Activated naive CD4-positive, alpha-beta T cell treated with anti-CD3 and anti-CD28 coated beads, Interleukin-2, amount 50 U/mL, for 24 hours (primary cell): Measurements from ENCODE around the gene LMX1A.

ENCODE experiments used
- H3K27ac Mint-ChIP-seq: one replicate; pipeline ENCODE4 v1.8.0; 2021; ENCODE audit warnings: mild to moderate bottlenecking, mixed read lengths
- H3K27me3 Mint-ChIP-seq: one replicate; pipeline ENCODE4 v1.8.0; 2021; ENCODE audit warnings: mixed read lengths
- H3K36me3 Mint-ChIP-seq: one replicate; pipeline ENCODE4 v1.8.0; 2021; ENCODE audit warnings: mixed read lengths
- H3K4me1 Mint-ChIP-seq: one replicate; pipeline ENCODE4 v1.8.0; 2021; ENCODE audit warnings: mixed read lengths
- H3K4me3 Mint-ChIP-seq: one replicate; pipeline ENCODE4 v1.8.0; 2021; ENCODE audit warnings: mild to moderate bottlenecking, mixed read lengths
- H3K9me3 Mint-ChIP-seq: one replicate; pipeline ENCODE4 v1.8.0; 2021; ENCODE audit warnings: mixed read lengths

Gene LMX1A

DNA sequence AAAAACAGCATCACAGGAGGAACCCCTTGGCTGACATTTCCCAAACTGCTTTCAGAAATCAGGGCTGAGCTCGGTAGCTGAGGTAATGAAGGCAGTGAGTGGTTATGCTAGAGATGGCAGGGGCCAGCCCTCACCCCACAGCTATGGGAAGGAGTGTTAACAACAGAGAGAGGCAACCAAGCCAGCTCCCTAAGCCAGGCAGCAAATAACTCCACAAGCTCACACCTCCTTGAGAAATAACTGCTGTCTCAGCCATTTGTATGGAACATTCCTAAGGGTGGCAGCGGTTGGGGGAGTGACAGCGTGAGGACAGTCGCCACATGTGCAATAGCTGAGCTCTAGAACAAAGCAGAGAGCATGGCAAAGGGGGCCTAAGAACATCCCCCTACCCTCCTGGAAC lies 42.6 kb downstream of the LMX1A start:
- Mint-ChIP-seq H3K27ac (no peak overlapping the region), H3K27me3 (peaks cover 17% of the 10 kb centered on the region), H3K4me1 (no peaks in the 10 kb centered on the region), H3K36me3 (no peaks in the 10 kb centered on the region), H3K9me3 (no peaks in the 10 kb centered on the region), H3K4me3 (no peak overlapping the region)

DNA sequence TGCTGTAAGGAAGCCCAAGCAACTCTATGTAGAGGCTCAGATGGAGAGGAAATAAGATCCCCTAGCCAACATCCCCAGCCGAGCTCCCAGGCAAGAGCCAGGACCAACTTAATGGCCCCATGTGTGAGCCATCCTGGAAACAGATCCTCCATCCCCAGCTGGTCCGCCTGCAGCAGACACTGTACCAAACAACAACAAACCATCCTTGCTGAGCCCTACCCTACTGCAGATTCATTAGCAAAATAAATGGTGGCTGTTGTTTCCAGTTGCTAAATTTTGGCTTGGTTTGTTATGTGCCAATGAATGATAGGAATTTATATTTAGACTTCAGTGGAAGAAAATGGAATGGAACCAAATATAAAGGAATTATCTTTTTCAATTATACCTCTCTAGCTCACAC lies 43.9 kb downstream of the LMX1A start:
- no peaks in the 10 kb centered on the region for H3K9me3 Mint-ChIP-seq
- no peak overlapping the region for H3K27ac Mint-ChIP-seq
- no peak overlapping the region for H3K4me3 Mint-ChIP-seq
- peaks cover 17% of the 10 kb centered on the region for H3K27me3 Mint-ChIP-seq
- no peaks in the 10 kb centered on the region for H3K4me1 Mint-ChIP-seq
- H3K36me3 Mint-ChIP-seq, result no peaks in the 10 kb centered on the region

DNA sequence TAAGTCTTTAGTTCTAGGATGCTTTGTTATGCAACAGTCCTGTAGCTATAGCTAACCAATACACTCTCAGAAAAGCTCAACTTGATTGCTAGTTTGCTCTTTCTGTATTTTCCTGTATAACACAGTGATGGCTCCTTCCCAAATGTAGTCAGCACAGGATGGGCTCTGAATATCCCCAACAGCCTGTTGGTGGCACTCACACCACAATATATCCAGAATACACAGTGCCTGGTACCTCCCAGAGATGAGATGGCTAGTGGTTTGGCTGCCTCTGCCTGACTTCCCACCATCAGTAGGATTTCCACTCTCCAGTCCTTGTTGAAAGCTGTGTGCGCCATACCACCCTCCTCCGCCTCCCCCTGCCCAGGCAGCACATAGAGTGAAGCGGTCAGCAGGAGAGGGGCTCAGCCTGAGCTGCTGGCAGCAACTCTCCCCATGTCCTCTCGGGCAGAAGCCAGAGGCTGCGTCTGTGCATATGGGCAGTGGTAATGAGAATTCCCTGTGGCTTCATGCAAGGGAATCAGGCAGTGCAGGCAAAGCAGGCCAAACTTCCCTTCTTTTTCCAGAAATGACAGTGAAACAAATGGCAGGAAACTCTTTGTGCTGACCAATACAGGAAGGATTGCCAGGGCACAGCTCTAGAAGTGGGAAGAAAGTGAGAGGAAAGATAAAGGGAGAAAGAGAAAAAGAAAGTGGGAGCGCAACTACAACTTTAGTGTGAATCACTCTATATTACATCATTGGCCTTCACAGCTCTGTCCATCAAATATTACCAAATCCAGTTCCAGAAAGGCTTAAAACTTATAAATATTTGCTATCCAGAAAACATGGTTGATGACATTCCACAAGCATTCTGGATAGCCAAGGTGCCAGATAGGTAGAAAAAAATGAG lies 49.7 kb downstream of the LMX1A start:
- Mint-ChIP-seq H3K27me3 (peaks cover 6% of the 10 kb centered on the region), H3K4me1 (no peaks in the 10 kb centered on the region), H3K27ac (no peak overlapping the region)

DNA sequence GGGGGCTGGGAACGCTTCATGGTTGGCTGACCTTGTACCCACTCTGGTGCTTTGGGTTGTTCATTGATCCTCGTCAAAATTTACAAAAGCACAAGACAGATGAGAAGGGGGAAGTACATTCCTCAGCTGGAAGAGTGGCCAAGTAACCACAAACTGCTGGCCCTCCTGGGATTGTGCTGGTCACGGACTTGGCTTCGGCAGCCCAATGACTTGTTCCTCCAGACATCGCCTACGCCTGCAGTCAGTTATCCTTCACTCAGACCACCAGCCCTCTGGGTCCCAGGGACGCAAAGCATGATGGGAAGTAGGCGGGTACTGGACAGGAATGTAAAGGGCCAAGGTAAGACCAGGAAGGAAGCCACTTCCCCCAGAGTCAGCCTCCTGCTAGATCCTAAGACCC lies 53.1 kb downstream of the LMX1A start:
- Mint-ChIP-seq H3K27ac (no peak overlapping the region), H3K4me3 (no peak overlapping the region), H3K36me3 (no peaks in the 10 kb centered on the region), H3K4me1 (no peaks in the 10 kb centered on the region), H3K27me3 (peaks cover 4% of the 10 kb centered on the region), H3K9me3 (no peaks in the 10 kb centered on the region)

More for the DNA sequence above, 49.7 kb downstream of the LMX1A start:
- no peaks in the 10 kb centered on the region for H3K9me3 Mint-ChIP-seq
- H3K4me3 Mint-ChIP-seq, result no peak overlapping the region
- no peaks in the 10 kb centered on the region for H3K36me3 Mint-ChIP-seq

DNA sequence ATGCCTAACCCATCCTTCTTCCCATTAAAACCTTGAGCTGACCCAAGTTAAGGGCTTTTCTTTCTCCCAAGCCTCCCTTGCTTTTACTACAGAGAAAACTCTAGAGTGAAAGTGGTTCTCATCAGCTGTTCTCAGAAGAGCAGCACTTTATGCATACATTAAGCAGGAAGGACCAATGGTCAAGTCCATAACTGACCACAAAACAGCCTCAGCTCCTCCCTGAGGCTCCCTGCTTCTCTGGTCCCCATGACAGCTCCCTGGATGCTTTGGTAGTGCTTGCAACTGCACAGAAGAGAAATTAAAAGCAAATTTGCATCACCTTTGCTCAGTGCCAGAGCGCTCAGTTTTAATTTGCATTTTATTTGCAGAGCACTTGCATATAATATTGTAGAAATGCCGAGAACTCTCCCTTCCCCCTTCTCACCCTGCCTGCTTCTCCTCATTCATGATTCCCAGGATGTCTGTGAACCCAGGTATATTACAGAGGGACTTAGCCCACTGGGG lies 56.1 kb downstream of the LMX1A start:
- H3K4me1 Mint-ChIP-seq, result no peaks in the 10 kb centered on the region
- H3K27me3 Mint-ChIP-seq, result peaks cover 6% of the 10 kb centered on the region
- H3K4me3 Mint-ChIP-seq, result no peak overlapping the region
- no peaks in the 10 kb centered on the region for H3K9me3 Mint-ChIP-seq
- no peaks in the 10 kb centered on the region for H3K36me3 Mint-ChIP-seq
- H3K27ac Mint-ChIP-seq, result no peak overlapping the region

DNA sequence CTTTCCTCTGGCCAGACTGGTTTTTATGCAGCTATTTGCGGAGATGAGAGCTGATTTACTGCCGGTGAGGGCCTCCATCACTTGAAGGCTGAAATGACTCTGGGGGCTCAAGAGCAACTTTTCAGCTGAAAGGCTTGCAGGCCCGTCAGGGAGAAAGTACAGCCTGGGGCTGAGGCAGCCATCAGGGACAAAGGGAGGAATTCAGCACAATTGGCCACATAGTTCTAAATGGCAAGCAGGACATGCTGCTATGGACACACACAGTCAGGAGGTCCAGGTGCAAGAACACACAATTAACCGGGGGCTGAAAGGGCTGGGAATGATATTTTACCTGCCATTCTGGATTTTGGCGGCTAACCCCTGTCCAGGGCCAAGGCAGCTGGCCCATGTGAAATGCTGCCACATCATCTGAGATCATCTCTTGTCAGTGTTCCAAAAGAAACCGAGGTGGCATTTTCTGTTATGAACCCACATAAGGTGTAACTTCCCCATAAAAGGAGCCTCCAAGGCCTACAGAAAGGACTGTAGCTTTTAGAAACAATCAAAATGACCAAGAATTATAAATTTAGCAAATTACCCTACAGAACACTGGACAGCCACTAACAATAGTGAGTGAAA lies 58.2 kb downstream of the LMX1A start:
- no peaks in the 10 kb centered on the region for H3K36me3 Mint-ChIP-seq
- no peaks in the 10 kb centered on the region for H3K9me3 Mint-ChIP-seq
- H3K27me3 Mint-ChIP-seq, result peaks cover 3% of the 10 kb centered on the region
- H3K4me1 Mint-ChIP-seq, result no peaks in the 10 kb centered on the region
- H3K27ac Mint-ChIP-seq, result no peak overlapping the region
- H3K4me3 Mint-ChIP-seq, result no peak overlapping the region

DNA sequence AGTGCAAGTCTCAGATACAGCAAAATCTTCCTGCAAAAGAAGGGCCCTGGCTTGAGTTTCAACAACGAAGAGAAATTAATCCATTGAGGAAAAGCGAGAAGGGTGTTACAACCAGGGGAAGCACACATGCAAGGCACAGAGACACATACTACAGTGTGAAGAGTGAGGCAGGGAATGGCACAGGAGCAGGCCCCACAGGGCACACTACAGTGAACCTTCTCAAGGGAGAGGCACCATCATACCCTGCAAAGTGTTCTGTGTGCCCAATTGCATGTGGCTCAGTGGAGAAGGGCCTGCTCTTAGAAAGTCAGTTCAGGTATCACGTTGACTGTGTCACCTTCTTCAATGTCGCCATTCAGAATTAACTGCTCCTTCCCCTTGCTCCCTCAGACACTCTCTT lies 60.3 kb downstream of the LMX1A start:
- Mint-ChIP-seq H3K4me1 (no peaks in the 10 kb centered on the region), H3K4me3 (no peak overlapping the region), H3K27ac (no peak overlapping the region), H3K36me3 (no peaks in the 10 kb centered on the region), H3K27me3 (peaks cover 4% of the 10 kb centered on the region), H3K9me3 (no peaks in the 10 kb centered on the region)

DNA sequence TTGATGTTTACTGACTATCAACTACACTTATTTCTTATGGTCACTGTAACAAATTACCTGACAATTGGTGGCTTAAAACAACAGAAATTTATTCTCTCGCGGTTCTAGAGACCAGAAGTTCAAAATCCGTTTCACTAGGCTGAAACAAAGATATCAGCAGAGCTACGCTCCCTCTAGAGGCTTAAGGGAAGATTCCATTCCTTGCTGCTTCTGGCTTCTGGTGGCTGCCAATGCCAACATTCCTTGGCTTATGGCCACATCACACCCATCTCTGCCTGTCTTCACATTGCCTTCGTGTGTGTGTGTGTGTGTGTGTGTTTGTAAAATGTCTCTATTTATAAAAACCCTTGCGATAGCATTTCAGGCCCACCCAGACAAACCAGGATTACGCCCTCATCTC lies 66.4 kb downstream of the LMX1A start:
- Mint-ChIP-seq H3K4me1 (no peaks in the 10 kb centered on the region), H3K27me3 (peaks cover 11% of the 10 kb centered on the region), H3K27ac (no peak overlapping the region)

DNA sequence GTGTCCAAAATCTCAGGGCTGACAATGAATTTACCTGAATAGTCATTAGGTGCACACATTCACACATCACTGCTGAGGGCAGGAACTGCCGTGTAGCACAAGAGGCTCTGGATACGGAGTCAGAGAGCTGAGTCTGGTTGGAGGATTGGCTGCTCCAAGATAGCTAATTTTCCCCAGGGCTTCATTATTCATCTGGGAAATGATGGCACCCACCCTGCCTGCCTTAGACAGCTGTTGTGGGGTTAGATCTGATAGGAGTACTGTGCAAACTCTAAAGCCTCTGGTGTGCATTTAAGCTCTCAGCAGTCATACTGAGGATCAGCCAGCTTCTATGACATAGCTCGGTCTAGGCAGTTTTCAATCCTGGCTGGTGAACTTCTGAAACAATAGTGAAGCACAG lies 67.0 kb downstream of the LMX1A start:
- H3K4me3 Mint-ChIP-seq, result no peak overlapping the region
- peaks cover 13% of the 10 kb centered on the region for H3K27me3 Mint-ChIP-seq
- no peak overlapping the region for H3K27ac Mint-ChIP-seq

More for the DNA sequence above, 66.4 kb downstream of the LMX1A start:
- Mint-ChIP-seq H3K36me3 (no peaks in the 10 kb centered on the region), H3K9me3 (no peaks in the 10 kb centered on the region), H3K4me3 (no peak overlapping the region)

DNA sequence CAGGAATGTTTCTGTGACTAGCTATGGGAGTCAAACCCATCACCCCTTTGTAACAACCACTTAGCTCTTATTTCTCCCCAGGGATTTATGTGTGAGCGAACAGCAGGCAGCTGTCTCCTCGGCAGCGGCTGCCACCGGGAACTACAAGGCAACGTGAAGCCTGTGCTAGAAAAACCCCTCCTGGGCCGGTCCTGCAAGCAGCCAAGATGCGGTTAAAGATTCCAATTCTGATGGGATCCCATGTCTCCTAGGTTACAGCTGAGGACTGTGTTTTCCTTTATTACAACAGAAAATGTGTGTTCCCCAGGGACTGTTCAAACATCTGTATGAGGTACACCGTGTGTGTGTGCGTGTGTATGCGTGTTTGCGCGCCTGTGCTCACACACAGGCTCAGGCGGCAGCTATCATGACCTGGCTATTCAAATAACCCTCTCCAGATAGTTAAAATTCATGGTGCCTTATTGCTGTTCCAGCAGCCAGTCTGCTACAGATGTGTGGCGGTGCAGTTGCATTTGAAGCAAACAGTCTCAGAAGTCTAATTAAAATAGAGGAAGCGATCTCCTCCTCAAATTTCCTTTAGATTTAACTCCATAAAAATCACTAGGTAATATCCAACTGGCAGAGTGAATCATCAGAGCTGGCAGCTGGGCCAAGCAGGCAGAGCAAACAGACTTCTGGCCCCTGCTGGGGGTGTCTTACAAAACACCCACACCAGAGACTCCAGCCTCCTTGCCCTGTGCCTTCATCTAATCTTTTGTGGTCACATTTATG lies 68.0 kb downstream of the LMX1A start:
- H3K27ac Mint-ChIP-seq, result no peak overlapping the region
- no peak overlapping the region for H3K4me3 Mint-ChIP-seq
- H3K27me3 Mint-ChIP-seq, result peaks cover 13% of the 10 kb centered on the region
- no peaks in the 10 kb centered on the region for H3K36me3 Mint-ChIP-seq
- no peaks in the 10 kb centered on the region for H3K9me3 Mint-ChIP-seq
- no peaks in the 10 kb centered on the region for H3K4me1 Mint-ChIP-seq

More for the DNA sequence above, 67.0 kb downstream of the LMX1A start:
- Mint-ChIP-seq H3K4me1 (no peaks in the 10 kb centered on the region), H3K9me3 (no peaks in the 10 kb centered on the region), H3K36me3 (no peaks in the 10 kb centered on the region)

DNA sequence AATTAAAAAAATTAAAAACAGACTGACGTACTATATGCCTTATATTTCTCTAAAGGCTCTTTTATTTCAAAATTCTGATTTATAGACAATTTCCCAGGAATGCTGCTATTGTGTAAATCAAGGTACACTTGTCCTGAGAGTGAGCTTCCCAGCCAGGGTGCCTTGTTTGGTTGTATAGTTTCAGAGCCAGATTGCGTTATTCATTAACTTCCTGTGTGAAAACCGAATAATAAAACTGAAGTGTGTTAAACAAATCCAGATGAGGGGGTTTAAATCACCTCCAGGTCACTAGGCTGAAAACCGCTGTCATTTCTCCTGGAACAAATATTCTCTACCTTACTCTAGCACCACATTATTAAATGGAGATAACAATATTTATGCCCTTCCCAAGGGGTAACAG lies 68.7 kb downstream of the LMX1A start:
- H3K4me3 Mint-ChIP-seq, result no peak overlapping the region
- H3K9me3 Mint-ChIP-seq, result no peaks in the 10 kb centered on the region
- no peaks in the 10 kb centered on the region for H3K36me3 Mint-ChIP-seq
- no peaks in the 10 kb centered on the region for H3K4me1 Mint-ChIP-seq
- H3K27ac Mint-ChIP-seq, result no peak overlapping the region
- peaks cover 16% of the 10 kb centered on the region for H3K27me3 Mint-ChIP-seq

DNA sequence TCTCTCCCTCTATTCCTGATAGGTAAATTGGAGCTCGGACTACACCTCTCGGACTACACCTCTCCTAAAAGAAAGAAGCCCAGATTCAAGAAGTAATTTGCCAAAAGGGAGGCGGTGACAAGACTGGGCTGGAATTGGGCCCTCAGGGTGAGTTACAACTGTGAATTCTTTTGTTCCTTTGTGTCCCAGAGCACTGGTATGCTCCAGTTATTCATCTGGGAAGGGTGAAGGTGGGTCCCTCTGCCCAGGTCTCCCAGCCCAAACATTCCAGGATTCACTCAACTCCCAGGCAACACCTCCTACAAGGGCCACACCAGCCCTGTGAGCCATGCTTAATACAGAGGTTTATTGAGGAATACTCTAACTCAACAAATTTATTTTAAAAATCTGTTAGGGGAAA lies 69.2 kb downstream of the LMX1A start:
- H3K27ac Mint-ChIP-seq, result no peak overlapping the region
- H3K4me3 Mint-ChIP-seq, result no peak overlapping the region
- no peaks in the 10 kb centered on the region for H3K36me3 Mint-ChIP-seq
- peaks cover 17% of the 10 kb centered on the region for H3K27me3 Mint-ChIP-seq
- H3K9me3 Mint-ChIP-seq, result no peaks in the 10 kb centered on the region
- no peaks in the 10 kb centered on the region for H3K4me1 Mint-ChIP-seq

DNA sequence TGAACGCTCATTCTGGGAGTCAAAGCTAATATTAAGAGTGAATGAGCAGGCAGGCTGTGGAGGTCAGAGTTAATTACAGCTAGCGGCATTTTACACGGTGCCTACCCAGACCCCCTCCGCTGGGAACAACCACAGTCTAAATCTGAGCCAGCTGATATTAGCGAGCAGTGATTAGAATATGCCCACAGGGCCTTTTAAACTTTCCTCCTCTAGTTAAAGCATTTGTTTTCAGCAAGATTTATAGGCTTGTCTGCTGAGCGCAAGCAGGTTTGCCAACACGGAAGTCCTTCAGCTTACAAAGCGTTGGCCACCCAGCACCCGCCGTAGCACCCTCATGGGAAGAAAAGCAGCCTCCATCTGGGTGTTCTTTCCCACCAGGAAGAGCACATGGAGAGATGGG lies 72.1 kb downstream of the LMX1A start:
- Mint-ChIP-seq H3K4me3 (no peak overlapping the region), H3K27me3 (peaks cover 18% of the 10 kb centered on the region), H3K4me1 (no peaks in the 10 kb centered on the region), H3K36me3 (no peaks in the 10 kb centered on the region), H3K27ac (no peak overlapping the region), H3K9me3 (no peaks in the 10 kb centered on the region)

DNA sequence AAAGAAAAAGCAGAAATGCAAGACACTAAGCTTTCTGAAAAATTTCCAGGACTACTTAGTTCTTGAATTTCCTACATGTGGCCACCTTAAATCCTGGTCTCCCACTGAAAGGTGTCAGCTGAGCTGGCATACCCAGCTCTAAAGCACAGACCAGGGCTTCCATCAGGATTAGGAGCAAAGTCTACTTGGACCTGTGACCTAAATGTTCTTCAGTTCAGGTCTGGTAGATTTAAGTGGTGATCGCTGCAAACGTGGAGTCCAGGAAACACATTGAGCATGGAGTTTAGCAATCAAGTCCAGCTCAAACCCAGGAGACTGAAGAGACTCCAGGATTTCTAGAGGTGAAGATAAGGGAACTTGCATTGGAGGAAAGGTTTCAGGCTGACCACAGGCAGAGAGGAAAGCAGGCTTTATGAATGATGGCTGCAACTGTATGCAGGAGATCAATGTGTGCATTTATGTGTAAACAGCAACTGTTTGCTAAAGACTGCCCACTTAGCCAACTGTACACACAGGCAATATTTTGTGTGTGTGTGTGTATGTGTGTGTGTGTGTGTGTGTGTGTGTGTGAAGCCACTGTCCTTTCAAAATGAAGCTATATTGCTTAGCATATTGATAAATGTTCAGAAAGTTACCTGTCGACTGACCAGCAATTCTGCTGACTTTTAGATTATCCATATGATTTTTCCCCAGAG lies 75.2 kb downstream of the LMX1A start:
- Mint-ChIP-seq H3K4me1 (no peaks in the 10 kb centered on the region), H3K36me3 (no peaks in the 10 kb centered on the region), H3K27ac (no peak overlapping the region), H3K27me3 (peaks cover 12% of the 10 kb centered on the region), H3K9me3 (no peaks in the 10 kb centered on the region), H3K4me3 (no peak overlapping the region)

DNA sequence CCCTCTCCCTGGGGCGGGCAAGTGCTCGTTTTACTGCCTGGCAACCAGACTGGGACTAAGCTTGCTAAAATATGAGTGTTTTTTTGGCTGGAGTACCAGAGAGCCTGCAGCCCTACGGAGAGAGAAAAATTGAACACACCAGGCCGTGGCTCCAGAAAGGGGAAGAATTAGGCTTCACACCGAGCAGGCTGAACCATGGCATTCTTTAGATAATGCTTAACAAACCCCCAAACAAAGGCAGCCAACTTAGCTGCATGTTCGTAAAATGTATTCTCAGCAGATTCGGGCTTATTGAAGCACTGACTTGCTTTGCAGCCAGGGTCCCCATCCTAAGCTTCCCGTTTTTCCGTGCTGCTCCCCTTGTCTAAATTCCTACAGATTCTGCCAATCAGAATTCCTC lies 76.6 kb downstream of the LMX1A start:
- Mint-ChIP-seq H3K4me1 (no peaks in the 10 kb centered on the region), H3K4me3 (no peak overlapping the region), H3K9me3 (no peaks in the 10 kb centered on the region), H3K27me3 (peaks cover 8% of the 10 kb centered on the region), H3K36me3 (no peaks in the 10 kb centered on the region), H3K27ac (no peak overlapping the region)
